VCaP (cell line): Measurements from ENCODE around the gene CABYR.

Experiments
- H3K27ac ChIP-seq: fragments of 450-650 bp; 2 replicates; pipeline ENCODE4 v1.5.1; 2017
- TF ChIP-seq, protein P1 (sequence below): fragments of 450-650 bp; conservative IDR thresholded peaks from 2 replicates; pipeline ENCODE4 v1.5.1; 2017; ENCODE audit warnings: mild to moderate bottlenecking, moderate library complexity

The CABYR gene

DNA sequence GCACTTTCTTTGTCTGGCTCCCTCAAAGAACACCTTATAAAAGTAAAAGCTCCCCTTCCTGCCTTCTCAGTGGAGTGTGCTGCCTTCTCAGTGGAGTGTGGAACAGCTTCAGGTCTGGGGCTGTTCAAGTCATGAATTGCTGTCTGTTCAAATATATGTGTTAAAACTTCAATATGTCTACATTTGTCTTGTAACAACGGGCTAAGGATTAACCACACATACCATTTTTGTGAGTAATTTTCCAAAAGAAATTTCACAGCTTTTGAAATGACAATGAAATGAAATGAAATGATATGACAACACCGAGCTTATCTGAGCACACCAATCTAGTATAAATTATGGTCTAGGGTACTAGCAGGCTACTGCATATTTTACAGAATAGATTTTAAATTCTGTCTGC is 42.9 kb downstream of the CABYR start:
- H3K27ac ChIP-seq = no peak overlapping the region
- TF ChIP-seq, protein P1, sequence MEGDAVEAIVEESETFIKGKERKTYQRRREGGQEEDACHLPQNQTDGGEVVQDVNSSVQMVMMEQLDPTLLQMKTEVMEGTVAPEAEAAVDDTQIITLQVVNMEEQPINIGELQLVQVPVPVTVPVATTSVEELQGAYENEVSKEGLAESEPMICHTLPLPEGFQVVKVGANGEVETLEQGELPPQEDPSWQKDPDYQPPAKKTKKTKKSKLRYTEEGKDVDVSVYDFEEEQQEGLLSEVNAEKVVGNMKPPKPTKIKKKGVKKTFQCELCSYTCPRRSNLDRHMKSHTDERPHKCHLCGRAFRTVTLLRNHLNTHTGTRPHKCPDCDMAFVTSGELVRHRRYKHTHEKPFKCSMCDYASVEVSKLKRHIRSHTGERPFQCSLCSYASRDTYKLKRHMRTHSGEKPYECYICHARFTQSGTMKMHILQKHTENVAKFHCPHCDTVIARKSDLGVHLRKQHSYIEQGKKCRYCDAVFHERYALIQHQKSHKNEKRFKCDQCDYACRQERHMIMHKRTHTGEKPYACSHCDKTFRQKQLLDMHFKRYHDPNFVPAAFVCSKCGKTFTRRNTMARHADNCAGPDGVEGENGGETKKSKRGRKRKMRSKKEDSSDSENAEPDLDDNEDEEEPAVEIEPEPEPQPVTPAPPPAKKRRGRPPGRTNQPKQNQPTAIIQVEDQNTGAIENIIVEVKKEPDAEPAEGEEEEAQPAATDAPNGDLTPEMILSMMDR = no peak

GRCh38 chr18:24185805-24186204 is 46.9 kb downstream of the CABYR start:
- H3K27ac ChIP-seq = no peak overlapping the region
- TF ChIP-seq, protein P1 = no peak

DNA sequence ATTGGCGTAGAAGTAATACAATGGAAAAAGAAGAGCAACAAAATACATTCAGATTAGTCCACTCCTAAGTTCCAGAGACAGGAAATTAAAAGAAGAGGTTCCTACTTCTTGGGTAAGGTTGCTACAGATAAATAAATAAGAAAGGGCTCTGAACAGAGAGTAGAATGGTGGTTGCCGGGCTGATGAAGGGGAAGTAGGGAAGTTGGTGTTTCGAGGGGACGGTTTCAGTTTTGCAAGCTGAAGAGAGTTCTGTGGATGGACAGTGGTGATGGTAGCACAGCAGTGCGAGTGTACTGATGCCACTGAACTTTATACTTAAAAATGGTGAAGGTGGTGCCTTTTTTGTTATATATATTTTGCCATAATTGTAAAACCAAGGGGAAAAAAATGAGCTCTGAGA is 48.2 kb downstream of the CABYR start:
- no peak overlapping the region for H3K27ac ChIP-seq
- TF ChIP-seq, protein P1 = no peak

DNA sequence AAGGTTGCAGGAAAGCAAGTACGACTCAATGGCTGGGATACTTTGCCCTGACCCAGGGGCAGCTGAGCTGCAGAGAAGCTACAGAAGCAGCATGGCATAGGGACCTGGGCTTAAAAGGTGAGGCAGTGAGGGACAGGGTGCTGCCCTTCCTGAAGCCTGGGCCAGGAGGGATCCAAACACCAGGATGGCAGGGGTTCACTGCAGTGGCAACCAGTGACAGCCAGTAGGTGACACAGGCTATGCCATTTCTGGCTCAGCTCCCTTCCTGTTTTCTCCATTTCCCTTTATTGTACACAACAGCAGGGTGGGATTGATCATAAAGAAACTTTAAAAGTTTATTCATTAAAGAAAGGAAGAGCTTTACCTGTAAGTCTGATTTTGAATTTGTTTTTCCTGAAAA is 48.8 kb downstream of the CABYR start:
- H3K27ac ChIP-seq = no peak overlapping the region
- TF ChIP-seq, protein P1 = no peak

GRCh38 chr18:24188120-24188519 is 49.3 kb downstream of the CABYR start:
- TF ChIP-seq, protein P1 = no peak

GRCh38 chr18:24189007-24189528 is 50.2 kb downstream of the CABYR start:
- H3K27ac ChIP-seq = no peak overlapping the region
- TF ChIP-seq, protein P1 = no peak

More at GRCh38 chr18:24188120-24188519, 49.3 kb downstream of the CABYR start:
- no peak overlapping the region for H3K27ac ChIP-seq

GRCh38 chr18:24189664-24190346 is 50.9 kb downstream of the CABYR start:
- no peak overlapping the region for H3K27ac ChIP-seq

More at GRCh38 chr18:24189664-24190346, 50.9 kb downstream of the CABYR start:
- TF ChIP-seq, protein P1 = no peak
